Dendritic cell treated with granulocyte-macrophage colony-stimulating factor and Interleukin-4, amounts not matched to agents 40 ng/mL and 50 ng/mL, for 4 days (primary cell): ENCODE measurements around the gene CBR3.
"Not testable (repeated sequence)": the region's sequence is repeated elsewhere in the genome, so short reads cannot be mapped to it uniquely, and the experiment has no call there.

Source experiments
- H3K27ac Mint-ChIP-seq: one replicate; pipeline ENCODE4 v1.8.0; 2022; ENCODE audit warnings: mild to moderate bottlenecking, mixed read lengths
- H3K27me3 Mint-ChIP-seq: one replicate; pipeline ENCODE4 v1.8.0; 2022; ENCODE audit warnings: mild to moderate bottlenecking, mixed read lengths
- H3K36me3 Mint-ChIP-seq: one replicate; pipeline ENCODE4 v1.8.0; 2022; ENCODE audit warnings: low read depth, mixed read lengths
- H3K4me1 Mint-ChIP-seq: one replicate; pipeline ENCODE4 v1.8.0; 2022; ENCODE audit warnings: low read depth, mixed read lengths
- H3K4me3 Mint-ChIP-seq: one replicate; pipeline ENCODE4 v1.8.0; 2022; ENCODE audit warnings: mild to moderate bottlenecking, moderate library complexity, mixed read lengths
- H3K9me3 Mint-ChIP-seq: one replicate; pipeline ENCODE4 v1.8.0; 2022; ENCODE audit warnings: mixed read lengths
- intact Hi-C: fragments of 100-400 bp; cut with micrococcal nuclease; formaldehyde crosslinking; loops from one replicate; pipeline ENCODE4 v1.15.0; 2022

The CBR3 gene

GRCh38 chr21:36127250-36127904, 7.5 kb upstream of the CBR3 start:
- no peak overlapping the region for H3K27ac Mint-ChIP-seq
- H3K4me3 Mint-ChIP-seq, result no peak overlapping the region
- H3K9me3 Mint-ChIP-seq, result no peaks in the 10 kb centered on the region
- peaks cover 15% of the 10 kb centered on the region for H3K27me3 Mint-ChIP-seq
- H3K36me3 Mint-ChIP-seq, result peaks cover 5% of the 10 kb centered on the region
- H3K4me1 Mint-ChIP-seq, result peaks cover 39% of the 10 kb centered on the region
- intact Hi-C loops, result no loop called here

- peaks cover 5% of the 10 kb centered on the region for H3K36me3 Mint-ChIP-seq
- H3K4me3 Mint-ChIP-seq, result no peak overlapping the region
- H3K27me3 Mint-ChIP-seq, result peaks cover 15% of the 10 kb centered on the region
- H3K27ac Mint-ChIP-seq, result peak overlapping the region; percentile 35
- no peaks in the 10 kb centered on the region for H3K9me3 Mint-ChIP-seq
- peaks cover 45% of the 10 kb centered on the region for H3K4me1 Mint-ChIP-seq
- intact Hi-C loops, result no loop called here
Observed at GRCh38 chr21:36127977-36128376, 6.9 kb upstream of the CBR3 start.

GRCh38 chr21:36129219-36129618, 5.7 kb upstream of the CBR3 start:
- Mint-ChIP-seq H3K36me3 (peaks cover 5% of the 10 kb centered on the region), H3K9me3 (no peaks in the 10 kb centered on the region), H3K4me3 (no peak overlapping the region), H3K27me3 (peaks cover 16% of the 10 kb centered on the region), H3K4me1 (peaks cover 51% of the 10 kb centered on the region), H3K27ac (peak overlapping the region; percentile 55)
- intact Hi-C loops, result no loop called here

GRCh38 chr21:36130414-36130762, 4.5 kb upstream of the CBR3 start:
- peaks cover 63% of the 10 kb centered on the region for H3K4me1 Mint-ChIP-seq
- peak overlapping the region; percentile 81 for H3K4me3 Mint-ChIP-seq
- H3K36me3 Mint-ChIP-seq, H3K27ac Mint-ChIP-seq, H3K9me3 Mint-ChIP-seq, intact Hi-C loops: not testable (repeated sequence)
- peaks cover 16% of the 10 kb centered on the region for H3K27me3 Mint-ChIP-seq

- H3K36me3 Mint-ChIP-seq, intact Hi-C loops, H3K27ac Mint-ChIP-seq, H3K9me3 Mint-ChIP-seq, H3K4me3 Mint-ChIP-seq: not testable (repeated sequence)
- Mint-ChIP-seq H3K27me3 (peaks cover 16% of the 10 kb centered on the region), H3K4me1 (peaks cover 64% of the 10 kb centered on the region)
Observed at GRCh38 chr21:36130839-36131238, 4.0 kb upstream of the CBR3 start.

- H3K9me3 Mint-ChIP-seq, result no peaks in the 10 kb centered on the region
- peaks cover 70% of the 10 kb centered on the region for H3K4me1 Mint-ChIP-seq
- peaks cover 13% of the 10 kb centered on the region for H3K36me3 Mint-ChIP-seq
- H3K27me3 Mint-ChIP-seq, result peaks cover 15% of the 10 kb centered on the region
- intact Hi-C loops, result no loop called here
- H3K4me3 Mint-ChIP-seq, result no peak overlapping the region
- peak overlapping the region; percentile 53 for H3K27ac Mint-ChIP-seq
Observed at GRCh38 chr21:36132696-36133095, 2.2 kb upstream of the CBR3 start.

- H3K27me3 Mint-ChIP-seq, result peaks cover 2% of the 10 kb centered on the region
- intact Hi-C loops, result loop anchor here (2.0 kb wide), 1 partner anchor 15 kb away; no protein-coding TSS in a partner anchor
- H3K4me3 Mint-ChIP-seq, result peak overlapping the region; percentile 81
- H3K9me3 Mint-ChIP-seq, result no peaks in the 10 kb centered on the region
- peaks cover 33% of the 10 kb centered on the region for H3K36me3 Mint-ChIP-seq
- peaks cover 50% of the 10 kb centered on the region for H3K4me1 Mint-ChIP-seq
- peak overlapping the region; percentile 92 for H3K27ac Mint-ChIP-seq
Observed at GRCh38 chr21:36135391-36136102, 668 bp downstream of the CBR3 start.

- Mint-ChIP-seq H3K4me1 (peaks cover 22% of the 10 kb centered on the region), H3K36me3 (peaks cover 56% of the 10 kb centered on the region)
- H3K4me3 Mint-ChIP-seq, H3K9me3 Mint-ChIP-seq, H3K27ac Mint-ChIP-seq, H3K27me3 Mint-ChIP-seq: not testable (repeated sequence)
- intact Hi-C loops, result loop anchor here (5.0 kb wide), 1 partner anchor 48 kb away; no protein-coding TSS in a partner anchor
Observed at GRCh38 chr21:36139791-36140190, 4.9 kb downstream of the CBR3 start.

- Mint-ChIP-seq H3K36me3 (peaks cover 66% of the 10 kb centered on the region), H3K9me3 (no peaks in the 10 kb centered on the region), H3K27ac (no peak overlapping the region), H3K4me3 (no peak overlapping the region), H3K4me1 (peaks cover 7% of the 10 kb centered on the region), H3K27me3 (no peaks in the 10 kb centered on the region)
- intact Hi-C loops, result loop anchor here (1.0 to 5.0 kb wide), 2 partner anchors 46 to 68 kb away; no protein-coding TSS in a partner anchor
Observed at GRCh38 chr21:36141513-36141925, 6.6 kb downstream of the CBR3 start.

GRCh38 chr21:36144233-36144632, 9.4 kb downstream of the CBR3 start:
- H3K36me3 Mint-ChIP-seq, result peaks cover 56% of the 10 kb centered on the region
- H3K4me3 Mint-ChIP-seq, H3K27ac Mint-ChIP-seq, H3K27me3 Mint-ChIP-seq, H3K4me1 Mint-ChIP-seq, H3K9me3 Mint-ChIP-seq: not testable (repeated sequence)
- intact Hi-C loops, result loop anchor here (5.0 kb wide), 1 partner anchor 43 kb away; no protein-coding TSS in a partner anchor

- Mint-ChIP-seq H3K9me3 (no peaks in the 10 kb centered on the region), H3K4me1 (peaks cover 14% of the 10 kb centered on the region), H3K4me3 (no peak overlapping the region), H3K36me3 (peaks cover 45% of the 10 kb centered on the region), H3K27ac (no peak overlapping the region), H3K27me3 (no peaks in the 10 kb centered on the region)
- intact Hi-C loops, result no loop called here
Observed at GRCh38 chr21:36145259-36145658, 10.4 kb downstream of the CBR3 start.

- H3K4me3 Mint-ChIP-seq, result no peak overlapping the region
- H3K4me1 Mint-ChIP-seq, result peaks cover 29% of the 10 kb centered on the region
- intact Hi-C loops, result no loop called here
- no peaks in the 10 kb centered on the region for H3K27me3 Mint-ChIP-seq
- H3K36me3 Mint-ChIP-seq, result peaks cover 27% of the 10 kb centered on the region
- no peak overlapping the region for H3K27ac Mint-ChIP-seq
- no peaks in the 10 kb centered on the region for H3K9me3 Mint-ChIP-seq
Observed at GRCh38 chr21:36147911-36148310, 13.0 kb downstream of the CBR3 start.

- H3K4me3 Mint-ChIP-seq, result no peak overlapping the region
- peaks cover 22% of the 10 kb centered on the region for H3K36me3 Mint-ChIP-seq
- H3K4me1 Mint-ChIP-seq, result peaks cover 35% of the 10 kb centered on the region
- intact Hi-C loops, result no loop called here
- peak overlapping the region; percentile 90 for H3K27ac Mint-ChIP-seq
- H3K9me3 Mint-ChIP-seq, result no peaks in the 10 kb centered on the region
- no peaks in the 10 kb centered on the region for H3K27me3 Mint-ChIP-seq
Observed at GRCh38 chr21:36148886-36149285, 14.0 kb downstream of the CBR3 start.
